ENCODE results near the gene TERT.

Gene TERT

DNA sequence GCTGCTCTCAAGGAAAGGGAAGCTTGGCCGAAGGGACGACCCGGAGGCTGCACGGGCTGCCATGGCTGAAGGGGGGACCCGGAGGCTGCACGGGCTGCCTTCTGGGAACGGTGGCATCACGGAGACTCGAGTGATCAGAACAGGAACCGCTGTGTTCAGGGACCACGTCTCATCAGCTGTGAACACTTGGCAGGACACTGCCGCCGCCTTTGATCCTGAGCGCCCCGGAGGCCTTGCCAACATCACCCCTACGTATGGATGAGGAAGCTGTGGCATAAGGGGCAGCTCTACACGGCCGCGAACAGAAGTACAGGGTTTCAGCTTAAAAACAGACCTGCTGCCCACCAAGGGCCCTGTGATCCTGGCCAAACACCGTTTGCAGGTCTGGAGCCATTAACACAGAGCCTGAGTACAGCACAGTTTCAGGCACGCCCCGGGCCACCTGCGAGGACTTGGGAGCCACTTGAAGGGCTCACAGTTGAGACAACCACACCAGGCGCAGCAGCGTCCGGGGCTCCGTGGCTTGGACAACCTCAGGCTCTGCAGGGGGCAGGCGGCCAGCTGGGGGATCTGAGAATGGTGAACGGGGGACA, 23.9 kb upstream of the TERT start:
- DNase-seq (ENCODE audit: low spot score): no peak

DNA sequence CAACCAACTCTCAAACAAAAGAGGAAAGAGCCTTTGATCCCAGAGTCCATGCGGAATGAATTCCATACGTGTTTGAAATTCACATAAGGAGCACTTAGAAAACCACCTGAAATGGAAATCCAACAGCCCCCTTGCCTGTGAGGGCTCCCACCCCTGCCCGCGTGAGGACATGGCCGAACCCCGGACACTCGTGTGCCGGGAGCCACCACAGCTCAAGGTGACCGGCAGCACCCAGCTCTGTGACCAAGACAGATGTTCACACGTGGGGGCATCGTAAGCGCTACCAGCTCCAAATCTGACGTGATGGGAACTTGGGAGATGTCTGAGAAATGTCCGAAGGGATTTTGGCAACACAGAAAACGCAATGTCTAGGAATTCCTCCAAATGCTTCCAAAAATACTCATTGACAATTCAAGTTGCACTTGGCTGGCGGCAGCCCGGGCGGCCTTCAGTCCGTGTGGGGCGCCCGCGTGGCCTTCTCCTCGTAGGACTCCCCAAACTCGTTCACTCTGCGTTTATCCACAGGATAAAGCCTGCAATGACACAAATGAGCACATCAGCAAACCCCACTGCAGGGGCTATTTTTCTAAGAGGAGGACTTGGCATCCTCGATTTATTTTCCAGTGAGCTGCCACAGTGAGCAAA, 23.2 kb upstream of the TERT start:
- no peak for DNase-seq (ENCODE audit: low spot score)

DNA sequence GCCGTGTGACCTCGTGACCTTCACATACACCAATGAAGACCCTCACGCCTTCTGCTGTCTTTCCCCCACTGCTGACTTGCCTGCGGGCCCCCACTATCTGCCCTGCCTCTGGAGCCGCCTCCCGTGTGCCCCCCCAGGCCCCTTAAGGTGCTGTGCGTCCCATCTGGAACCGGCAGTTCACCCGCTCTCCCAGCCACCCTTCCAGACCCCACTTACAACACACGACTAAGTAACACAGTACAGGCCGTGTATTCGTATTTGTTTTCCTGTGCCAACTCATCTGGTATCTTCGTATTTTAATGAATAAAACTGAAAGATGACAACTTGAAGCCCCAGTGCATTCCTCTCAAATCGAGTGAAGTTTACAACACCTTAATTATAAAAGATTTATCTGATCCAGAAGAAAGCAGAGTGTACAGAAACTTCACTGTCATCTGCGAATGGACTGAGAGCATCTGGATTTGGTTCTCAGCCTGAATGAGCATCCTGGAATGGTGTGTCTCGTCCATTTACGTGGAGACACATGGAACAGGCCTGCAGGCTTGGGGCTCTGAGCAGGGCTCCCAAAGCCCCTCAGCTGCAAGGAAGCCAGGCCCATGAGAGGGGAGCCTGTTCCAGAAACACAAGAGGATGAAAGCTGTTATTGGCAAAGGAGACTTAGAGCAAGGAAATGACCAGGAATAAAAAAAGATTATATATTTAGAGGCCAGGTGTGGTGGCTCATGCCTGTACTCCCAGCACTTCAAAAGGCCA, 21.9 kb upstream of the TERT start:
- DNase-seq (ENCODE audit: low spot score): no peak

DNA sequence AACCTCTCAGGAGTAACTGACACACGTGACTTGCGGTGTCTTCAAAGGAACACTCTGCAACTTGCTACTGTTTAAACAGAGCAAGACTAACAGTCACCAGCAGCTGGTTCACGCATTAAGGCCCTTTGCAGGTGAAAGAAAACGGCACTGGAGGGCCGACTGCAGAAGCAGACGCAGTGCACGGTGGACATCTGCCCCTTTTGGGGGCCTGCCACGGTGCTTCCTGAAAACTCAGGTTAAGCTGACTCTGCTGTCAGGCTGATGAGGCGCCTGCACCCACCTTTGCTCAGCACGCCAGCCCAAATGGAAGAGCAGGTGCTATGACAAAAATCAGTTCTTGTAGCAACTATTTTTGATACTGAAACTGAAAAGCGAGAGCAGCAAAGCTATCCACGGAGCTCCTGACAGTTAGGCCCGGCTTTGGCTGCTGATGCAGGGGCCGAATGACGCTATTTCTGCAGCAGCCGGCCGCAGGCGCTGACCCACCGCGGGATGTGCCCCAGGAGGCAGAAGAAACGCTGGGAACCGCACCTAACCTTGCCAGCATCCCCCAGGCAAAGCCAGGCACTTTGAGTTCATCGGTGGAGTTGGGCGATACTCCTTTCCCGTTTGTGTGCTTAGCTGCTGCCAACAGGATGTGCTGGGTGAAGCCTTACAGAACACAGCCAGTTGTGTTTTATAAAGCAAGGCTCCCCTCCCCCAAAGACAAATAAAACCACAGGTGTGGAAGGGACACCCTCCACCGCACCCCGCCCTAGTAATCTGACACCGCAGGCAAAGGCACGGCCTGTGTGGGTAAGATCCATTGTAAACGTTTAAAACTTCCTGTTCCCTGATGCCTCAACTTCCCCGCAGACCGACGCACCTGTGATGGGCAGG, 21.1 kb upstream of the TERT start:
- DNase-seq (ENCODE audit: low spot score): no peak

DNA sequence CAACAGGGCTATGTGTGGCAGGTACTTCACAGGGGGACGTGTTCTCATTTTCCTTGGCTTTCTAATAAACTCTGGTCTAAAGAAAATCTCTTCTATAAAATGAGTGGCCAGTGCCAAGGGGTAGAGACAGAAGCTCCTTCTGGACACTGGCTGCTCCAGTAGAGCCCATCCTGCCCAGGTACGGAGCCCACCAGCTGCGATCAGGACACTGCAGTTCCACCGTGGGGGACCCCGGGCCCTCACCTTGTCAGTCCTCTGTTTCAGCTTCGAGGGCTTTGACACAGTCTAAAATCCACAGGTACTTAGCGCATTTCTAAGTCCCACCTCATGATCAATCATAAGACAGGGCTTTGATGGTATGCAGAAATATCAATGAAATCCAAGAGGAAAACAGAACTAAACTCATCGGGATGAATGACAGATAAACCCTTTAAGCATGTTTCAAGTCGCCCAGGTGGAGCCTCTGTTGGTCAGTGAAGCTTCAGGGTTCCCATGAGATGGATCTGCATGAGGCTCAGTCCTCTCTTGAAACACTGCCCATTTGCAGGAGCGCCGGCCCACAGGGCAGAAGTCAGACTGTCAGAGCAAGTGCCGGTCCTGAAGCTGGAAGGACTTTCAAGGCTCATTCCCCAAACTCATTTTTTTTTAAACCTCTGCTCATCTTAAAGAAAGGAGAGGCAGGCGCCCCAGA, 20.3 kb upstream of the TERT start:
- no peak for DNase-seq (ENCODE audit: low spot score)

DNA sequence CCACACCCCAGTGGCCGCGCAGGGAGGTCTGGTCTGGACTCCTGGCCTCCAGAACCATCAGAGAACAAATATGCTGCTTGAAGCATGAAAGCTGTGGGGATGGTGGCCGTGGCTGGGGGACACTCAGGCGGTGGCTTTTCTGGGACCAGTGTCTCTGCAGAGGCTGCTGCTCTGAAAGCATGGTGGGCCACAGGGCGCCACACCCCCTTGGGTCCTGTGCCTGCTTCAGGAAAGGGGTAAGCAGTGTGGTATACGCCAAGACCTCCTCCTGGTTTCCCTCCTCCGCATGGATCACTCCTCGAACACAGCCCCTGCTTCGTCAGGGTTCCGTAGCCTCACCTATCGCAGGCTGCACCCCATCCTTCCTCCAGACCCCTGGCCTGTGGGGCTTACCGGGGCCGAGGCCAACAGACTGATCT, 19.7 kb upstream of the TERT start:
- peak; percentile 13 for DNase-seq (ENCODE audit: low spot score)

DNA sequence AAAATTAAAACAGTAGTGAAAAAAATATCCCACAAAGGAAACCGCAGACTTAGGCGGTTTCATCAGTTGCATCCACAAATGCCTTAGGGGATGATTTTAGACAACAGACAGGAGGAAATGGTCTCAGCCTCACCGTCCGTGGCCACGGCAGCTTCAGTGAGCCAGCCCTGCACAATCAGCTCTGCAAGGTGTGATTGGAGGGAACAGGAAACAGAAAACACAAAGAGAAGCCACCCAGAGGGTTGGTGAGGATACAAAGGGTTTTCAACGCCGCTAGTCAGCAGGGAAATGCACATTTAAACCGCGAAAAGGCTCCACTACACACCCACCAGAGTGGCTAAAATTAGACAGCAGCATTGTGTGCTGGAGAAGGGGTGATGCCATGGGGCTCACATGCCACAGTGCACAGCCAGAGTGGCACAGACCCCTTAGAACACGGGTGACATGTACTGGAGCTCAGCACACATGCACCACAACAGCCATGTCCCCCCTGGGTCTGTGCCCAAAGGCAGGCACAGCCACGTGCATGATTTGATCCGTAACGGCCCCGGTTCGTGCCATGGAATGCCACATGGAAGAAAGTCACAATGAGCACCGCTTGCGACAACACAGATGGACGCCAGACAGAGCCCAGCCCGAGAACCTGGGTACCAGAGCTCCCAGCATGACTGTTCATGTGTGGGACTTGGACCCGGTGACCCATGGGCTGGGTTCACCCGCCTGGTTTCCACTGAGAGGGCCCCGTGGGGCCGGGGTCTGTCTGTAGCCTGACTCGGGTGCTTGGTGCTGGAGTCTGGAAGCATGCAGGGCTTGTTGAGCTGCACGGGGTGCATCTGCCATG, 18.3 kb upstream of the TERT start:
- no peak for DNase-seq (ENCODE audit: low spot score)

DNA sequence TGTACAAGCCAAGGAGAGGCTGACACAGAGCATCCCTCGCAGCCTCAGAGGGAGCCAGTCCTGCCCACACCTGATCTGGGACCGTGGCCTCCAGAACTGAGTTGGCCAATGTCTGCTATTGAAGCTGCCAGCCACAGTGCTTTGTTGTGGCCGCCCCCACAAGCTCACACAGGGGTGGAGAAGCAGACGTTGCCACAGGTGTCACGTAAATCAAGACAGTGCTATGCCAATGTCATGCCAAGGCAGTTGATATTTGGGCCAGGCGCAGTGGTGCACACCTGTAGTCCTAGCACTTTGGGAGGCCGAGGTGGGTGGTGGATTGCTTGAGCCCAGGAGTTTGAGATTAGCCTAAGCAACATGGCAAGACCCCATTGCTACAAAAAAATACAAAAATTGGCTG, 17.3 kb upstream of the TERT start:
- DNase-seq (ENCODE audit: low spot score): peak; percentile 23

DNA sequence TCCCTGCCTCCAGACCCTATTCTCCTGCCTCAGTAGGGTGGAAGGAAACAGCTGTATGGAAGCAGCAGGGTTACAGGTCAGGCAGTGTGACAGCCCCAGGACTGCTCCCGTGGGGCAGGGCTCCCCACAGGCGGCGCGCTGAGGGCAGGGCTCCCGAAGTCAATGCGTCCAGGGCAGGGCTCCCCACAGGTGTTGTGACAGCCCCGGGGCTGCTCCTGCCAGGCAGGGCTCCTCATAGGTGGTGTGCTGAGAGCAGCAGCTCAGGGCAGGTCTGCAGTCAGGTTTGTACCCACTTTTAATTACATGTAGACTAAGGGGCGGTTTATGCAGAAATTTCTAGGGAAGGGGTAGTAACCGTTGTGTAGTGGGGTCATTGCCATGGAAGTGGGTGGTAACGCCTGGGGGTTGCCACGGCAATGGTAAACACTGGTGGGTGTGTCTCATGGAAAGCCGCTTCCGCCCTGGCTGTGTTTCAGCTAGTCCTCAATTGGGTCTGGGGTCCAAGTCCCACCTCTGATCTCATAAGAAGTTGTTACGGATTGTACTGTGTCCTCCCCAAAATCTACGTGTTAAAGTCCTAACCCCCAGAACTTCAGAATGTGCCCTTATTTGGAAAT, 16.7 kb upstream of the TERT start:
- DNase-seq (ENCODE audit: low spot score): no peak

DNA sequence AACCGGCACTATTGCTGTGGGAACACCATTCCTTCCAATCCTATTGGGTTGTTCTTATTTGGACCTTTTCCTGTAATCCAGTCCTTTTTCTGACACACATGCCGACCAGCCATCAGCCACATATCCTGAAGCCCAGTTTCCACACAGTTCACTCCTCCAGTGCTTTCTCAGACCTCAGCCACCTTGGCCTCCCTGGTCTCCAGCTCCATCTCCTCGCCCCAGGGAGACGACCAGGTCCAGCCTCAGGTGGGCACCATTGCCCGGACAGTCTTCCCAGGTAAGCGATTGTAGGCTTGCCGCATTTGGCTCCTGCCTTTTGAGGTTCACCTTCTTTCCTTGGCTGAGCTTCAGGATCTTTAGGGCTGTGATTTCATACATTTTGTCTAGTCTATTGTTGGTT, 15.2 kb upstream of the TERT start:
- no peak for DNase-seq (ENCODE audit: low spot score)

DNA sequence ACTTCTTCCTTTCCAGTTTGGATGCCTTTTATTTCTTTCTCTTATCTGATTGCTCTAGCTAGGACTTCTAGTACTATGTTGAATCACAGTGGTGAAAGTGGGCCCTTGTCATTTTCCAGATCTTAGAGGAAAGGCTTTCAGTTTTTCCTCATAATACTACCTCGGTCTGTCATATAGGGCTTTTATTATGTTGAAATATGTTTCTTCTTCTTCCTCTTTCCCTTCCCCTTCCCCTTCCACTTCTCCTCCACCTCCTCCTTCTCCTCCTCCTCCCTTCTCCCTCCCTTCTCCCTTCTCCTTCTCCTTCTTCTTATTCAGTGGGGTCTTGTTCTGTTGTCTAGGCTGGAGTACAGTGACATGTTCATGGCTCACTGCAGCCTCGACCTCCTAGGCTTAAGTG, 9.2 kb upstream of the TERT start:
- DNase-seq (ENCODE audit: low spot score): no peak

DNA sequence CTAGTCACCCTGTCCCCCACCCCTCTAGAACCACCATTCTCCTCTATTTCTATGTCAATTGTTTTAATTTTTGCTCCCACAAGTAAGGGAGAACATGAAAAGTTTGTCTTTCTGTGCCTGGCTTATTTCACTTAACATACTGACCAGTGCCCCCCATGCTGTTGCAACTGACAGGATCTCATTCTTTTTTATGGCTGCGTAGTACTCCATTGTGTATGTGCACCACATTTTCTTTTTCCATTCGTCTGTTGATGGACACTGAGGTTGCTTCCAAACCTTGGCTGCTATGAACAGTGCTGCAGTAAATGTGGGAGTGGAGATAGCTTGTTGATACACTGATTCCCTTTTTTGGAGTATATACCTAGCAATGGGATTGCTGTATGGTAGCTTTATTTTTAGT, 7.4 kb upstream of the TERT start:
- DNase-seq (ENCODE audit: low spot score): no peak

DNA sequence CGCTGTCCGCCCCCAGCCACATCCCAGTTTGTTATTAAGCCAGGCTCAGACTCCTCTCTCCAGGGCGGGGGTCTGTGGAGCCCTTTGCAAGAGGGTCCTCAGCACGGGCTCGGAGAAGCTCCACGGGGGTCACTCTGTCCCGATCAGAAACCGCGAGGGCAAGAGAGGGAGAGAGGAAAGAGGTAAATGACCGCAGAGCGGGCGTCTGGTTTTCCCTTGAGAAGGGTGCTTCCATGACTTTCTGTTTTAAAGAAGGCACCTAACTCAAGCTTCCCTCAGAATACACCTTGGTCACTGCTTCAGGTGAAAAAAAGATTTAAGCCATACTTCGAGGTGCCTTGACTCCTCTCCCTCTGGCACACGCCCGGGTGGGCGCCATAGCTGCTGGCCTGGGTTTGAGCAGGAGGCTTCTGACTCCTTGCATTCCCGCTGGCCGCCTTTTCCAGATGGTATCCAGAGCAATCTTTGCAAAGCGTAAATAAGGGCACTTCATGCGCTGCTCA, 5.8 kb upstream of the TERT start:
- DNase-seq (ENCODE audit: low spot score): peak; percentile 16

DNA sequence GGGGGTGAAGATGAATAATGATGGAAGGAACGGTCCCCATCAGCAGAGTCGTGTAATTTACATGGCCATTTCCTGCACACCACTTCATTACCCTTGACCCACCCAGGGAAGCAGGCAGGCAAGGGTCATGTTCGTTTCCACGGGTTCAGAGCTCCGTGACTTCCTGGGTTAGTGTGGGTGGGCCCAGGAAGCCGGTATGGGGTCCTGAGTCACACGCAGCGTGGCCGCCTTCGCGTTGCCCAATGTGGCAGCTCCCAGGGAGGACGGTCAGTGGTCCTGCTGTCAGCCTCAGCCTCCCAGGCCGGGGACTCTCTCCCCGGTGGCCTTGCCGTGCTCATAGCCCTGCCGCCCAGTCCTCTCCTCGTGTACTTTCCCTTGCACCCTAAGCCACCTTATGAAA, 5.1 kb upstream of the TERT start:
- DNase-seq (ENCODE audit: low spot score): peak; percentile 26

DNA sequence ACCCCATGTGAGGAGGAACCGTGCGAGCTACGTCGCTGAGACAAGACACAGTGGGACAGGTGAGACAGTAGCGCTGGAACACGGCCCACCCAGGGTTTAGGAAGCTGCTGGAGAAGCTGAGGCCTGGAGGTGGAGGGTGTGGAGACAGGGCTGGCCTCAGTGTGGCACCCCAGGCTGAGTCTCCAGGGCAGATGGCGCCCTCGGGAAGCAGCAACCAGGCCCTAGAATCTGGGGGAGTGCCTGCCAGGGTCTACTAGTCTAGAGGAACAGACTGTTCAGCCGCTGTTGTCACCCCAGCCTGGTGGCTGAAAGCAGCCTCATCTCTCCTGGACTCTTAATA, 4.6 kb upstream of the TERT start:
- DNase-seq (ENCODE audit: low spot score): peak; percentile 39

DNA sequence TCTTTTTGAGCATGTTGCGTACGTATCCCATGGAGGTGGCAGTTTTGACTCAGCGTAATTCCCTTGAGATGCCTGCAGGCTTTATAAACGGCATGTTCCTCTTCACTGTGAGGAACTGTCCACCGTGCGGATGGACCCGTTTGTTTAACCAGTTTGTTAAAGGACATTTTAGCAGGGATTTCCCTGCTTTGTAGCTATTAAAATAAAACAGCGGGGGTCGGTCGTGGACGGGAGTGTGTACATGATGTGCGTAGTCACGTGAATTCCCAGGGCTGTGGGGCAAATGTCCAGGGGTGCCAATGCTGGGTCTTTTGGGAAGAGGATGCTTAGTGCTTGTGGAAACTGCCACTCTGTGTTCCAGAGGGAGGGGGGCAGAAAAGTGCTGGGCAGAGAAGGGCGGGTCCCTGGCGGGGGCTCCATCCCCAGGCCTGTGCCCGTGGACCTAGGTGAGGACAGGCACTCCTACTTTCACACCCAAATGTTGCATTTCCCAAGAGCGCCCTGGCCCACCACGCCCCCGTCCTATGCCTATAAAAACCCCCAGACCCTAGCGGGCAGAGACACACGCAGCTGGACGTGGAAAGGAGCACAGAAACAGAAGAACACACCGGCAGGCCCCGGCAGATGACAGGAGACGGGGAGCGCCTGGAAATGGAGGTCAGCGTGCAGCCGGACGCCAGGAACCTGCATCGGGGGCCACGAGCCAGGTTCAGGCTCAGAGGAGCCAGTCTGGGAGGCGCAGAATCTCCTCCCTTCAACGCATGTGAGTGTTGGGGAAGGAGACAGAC, 4.0 kb upstream of the TERT start:
- DNase-seq (ENCODE audit: low spot score): peak; percentile 34

DNA sequence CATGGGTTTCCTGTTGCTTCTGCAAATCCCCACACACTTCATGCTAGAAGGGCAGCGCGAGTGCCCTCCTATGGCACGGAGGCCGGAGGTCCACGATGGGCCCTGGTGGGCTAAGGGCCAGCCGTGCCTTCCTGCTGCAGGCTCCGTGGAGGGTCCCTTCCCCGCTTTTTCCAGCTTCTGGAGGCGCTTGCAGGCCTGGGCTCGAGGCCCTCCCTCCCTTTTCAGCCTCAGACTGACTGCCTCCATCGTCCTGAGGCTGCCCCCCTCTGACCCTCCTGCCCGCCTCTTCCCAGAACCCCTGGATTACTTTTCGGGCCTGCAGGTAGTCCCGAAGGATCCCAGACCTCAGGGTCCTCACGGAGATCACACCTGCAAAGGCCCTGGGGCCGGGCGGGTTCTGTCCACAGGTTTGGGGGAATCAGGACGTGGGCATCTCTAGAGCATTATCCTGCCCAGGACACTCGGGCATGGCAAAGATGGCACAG, 3.2 kb upstream of the TERT start:
- no peak for DNase-seq (ENCODE audit: low spot score)

DNA sequence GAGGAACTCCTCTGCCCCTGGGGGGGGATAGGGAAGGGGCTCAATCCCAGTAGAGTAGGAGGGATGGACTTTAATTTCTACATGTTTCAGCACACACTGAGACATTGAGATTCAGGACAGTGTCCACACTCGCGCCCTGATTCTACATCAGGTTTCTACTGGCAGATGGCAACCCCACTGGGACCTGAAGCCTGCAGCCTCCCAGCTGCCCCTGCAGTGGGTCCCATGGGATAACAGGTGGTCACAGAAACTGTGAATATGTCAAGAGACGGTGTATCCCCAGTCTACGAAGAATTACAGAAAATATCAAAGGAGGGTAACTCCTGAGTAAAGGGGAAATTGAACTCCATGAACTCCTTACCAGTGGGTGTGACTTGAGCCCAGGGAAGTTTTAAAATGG, 2.4 kb upstream of the TERT start:
- DNase-seq (ENCODE audit: low spot score): peak; percentile 29

DNA sequence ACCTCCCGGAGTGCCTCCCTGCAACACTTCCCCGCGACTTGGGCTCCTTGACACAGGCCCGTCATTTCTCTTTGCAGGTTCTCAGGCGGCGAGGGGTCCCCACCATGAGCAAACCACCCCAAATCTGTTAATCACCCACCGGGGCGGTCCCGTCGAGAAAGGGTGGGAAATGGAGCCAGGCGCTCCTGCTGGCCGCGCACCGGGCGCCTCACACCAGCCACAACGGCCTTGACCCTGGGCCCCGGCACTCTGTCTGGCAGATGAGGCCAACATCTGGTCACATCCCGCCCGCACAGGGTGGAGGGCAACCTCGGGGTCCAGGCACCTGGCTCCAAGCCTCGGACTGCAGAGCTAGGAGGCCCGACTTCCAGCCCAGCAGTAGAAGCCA, 776 bp upstream of the TERT start:
- DNase-seq (ENCODE audit: low spot score): peak; percentile 54

Data from ecto neural progenitor cell (in vitro differentiated cells).